ENCODE measurements around the gene POMT1. TPM values are rescaled to one million over a fixed set of nuclear protein-coding genes. Genes with fewer than 3 reads are reported as not detected.

POMT1 gene
- total RNA-seq, 2 donors from 2014 or later = 36.5 to 59.5 TPM

DNA sequence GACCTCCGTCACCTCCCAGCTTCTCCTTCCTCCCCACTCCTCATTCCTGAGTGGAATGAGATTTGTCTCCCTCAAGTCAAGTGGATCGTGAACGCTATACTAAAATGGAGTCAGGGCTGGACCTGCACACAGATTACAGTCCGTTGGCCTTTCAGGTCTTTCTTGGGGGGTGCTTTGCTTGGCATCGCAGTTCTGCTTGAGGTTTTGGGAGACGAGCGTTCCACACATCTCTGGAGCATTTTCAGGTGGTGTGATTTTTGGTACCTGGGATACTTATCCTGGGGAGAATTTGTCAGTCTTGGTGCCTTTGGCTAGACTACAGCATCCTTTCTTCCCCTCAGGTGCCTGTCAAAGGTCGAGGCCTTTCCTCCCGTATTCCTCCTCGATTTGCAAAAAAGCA lies 23.8 kb upstream of the POMT1 start:
- Histone ChIP-seq H3K9me3 (no peaks in the 10 kb centered on the region), H3K4me3 (no peak overlapping the region), H3K27me3 (replicated peaks; ENCODE audit: insufficient read depth) (no peaks in the 10 kb centered on the region), H3K36me3 (peaks cover 11 to 51% of the 10 kb centered on the region in 2 donors), H3K27ac (no peak overlapping the region), H3K4me1 (replicated peaks) (peaks cover 21% of the 10 kb centered on the region)
- no peak for TF ChIP-seq CTCF (IDR thresholded peaks at IDR 0.05)
- TF ChIP-seq POLR2A (IDR thresholded peaks at IDR 0.05) = no peak
- no peak for TF ChIP-seq POLR2AphosphoS5 (IDR thresholded peaks at IDR 0.05)
- intact Hi-C loops (cut with DNase I) = loop anchor here (5.0 to 10.0 kb wide), 2 partner anchors 82 to 124 kb away; no protein-coding TSS in a partner anchor
- WGBS = 86% methylated on average over 10 of the region's 10 CpGs
- DNase-seq (ENCODE audit: low spot score) = no peak

DNA sequence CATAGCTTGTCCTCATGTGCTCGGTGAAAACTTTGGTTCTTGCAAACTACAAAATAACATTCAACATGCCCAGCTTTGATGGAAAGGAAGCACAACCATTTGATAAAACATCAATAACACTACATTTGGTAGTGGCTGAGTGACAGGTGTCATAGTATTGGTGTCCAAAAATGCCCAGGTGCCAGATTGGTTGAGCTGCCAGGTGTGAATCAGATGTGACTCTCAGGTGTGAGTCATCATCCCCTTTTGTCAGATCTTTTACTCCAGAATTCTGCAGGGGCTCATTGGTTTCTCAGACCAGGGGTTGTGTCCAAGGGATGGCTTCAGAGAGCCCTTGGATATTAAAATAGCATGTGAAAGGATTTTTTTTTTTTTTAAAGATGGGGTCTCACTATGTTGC lies 22.5 kb upstream of the POMT1 start:
- intact Hi-C loops (cut with DNase I) = no loop called here
- no peak overlapping the region for H3K4me3 ChIP-seq
- 95% methylated on average over 1 of the region's 1 CpG for WGBS
- peaks cover 21% of the 10 kb centered on the region for H3K4me1 ChIP-seq (replicated peaks)
- no peaks in the 10 kb centered on the region for H3K9me3 ChIP-seq
- peak overlapping the region; percentile 65 to 78 for H3K27ac ChIP-seq
- H3K27me3 ChIP-seq (replicated peaks; ENCODE audit: insufficient read depth) = no peaks in the 10 kb centered on the region
- no peak for DNase-seq (ENCODE audit: low spot score)
- peaks cover 18 to 43% of the 10 kb centered on the region in 2 donors for H3K36me3 ChIP-seq
- no peak for TF ChIP-seq POLR2AphosphoS5 (IDR thresholded peaks at IDR 0.05)
- TF ChIP-seq CTCF (IDR thresholded peaks at IDR 0.05) = no peak
- TF ChIP-seq POLR2A (IDR thresholded peaks at IDR 0.05) = no peak

DNA sequence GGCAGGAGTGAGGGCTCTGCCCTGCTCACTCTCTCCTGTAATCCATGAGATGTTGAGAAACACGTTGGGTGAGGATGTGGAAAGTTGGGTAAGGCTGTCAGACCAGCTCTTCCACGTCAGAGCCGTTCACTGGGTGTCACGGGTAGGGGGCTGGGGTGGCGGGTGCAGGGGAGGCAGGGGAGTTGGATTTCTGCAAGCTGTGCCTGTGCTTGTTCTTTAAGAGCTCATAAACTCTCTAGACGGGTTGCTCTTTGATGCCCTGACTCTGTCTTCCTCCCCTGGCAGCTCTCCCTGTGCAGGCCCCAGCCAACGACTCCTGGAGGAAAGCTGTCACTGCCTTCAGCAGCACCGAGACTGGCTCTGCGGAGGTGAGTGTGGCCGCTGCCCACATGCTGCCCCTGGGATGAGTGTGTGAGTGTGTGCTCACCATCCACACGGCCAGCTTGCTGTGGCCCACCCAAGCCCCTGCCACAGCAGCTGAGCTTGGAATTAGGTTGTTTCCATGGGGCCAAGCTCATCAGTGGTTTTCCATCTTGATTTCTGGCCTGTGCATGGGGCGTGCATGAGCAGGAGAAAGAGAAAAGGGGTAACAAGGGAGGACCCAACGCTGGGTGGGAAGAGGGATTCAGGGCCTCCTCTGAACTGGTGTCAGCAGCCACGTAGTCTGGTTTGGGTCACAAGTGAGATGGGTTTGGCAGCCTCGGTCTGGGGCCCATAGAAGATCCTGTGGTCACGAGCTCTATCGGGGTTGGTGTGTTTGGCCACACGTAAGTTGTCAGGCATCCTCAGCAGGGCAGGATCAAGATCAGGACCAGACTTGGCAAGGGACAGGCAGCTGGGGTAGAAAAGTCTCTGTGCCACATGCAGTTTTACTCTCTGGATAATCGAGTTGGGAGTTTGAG lies 21.0 kb upstream of the POMT1 start:
- no peaks in the 10 kb centered on the region for H3K27me3 ChIP-seq (replicated peaks; ENCODE audit: insufficient read depth)
- WGBS = 30% methylated on average over 19 of the region's 19 CpGs
- peak overlapping the region; percentile 66 to 78 for H3K27ac ChIP-seq
- peaks cover 15 to 33% of the 10 kb centered on the region in 2 donors for H3K36me3 ChIP-seq
- H3K4me3 ChIP-seq = no peak overlapping the region
- peak; percentile 92 for TF ChIP-seq POLR2AphosphoS5 (IDR thresholded peaks at IDR 0.05)
- peak in 1 of 4 experiments; percentile 19 for TF ChIP-seq CTCF (IDR thresholded peaks at IDR 0.05)
- TF ChIP-seq POLR2A (IDR thresholded peaks at IDR 0.05) = no peak
- intact Hi-C loops (cut with DNase I) = no loop called here
- no peaks in the 10 kb centered on the region for H3K9me3 ChIP-seq
- peaks cover 21% of the 10 kb centered on the region for H3K4me1 ChIP-seq (replicated peaks)
- peak; percentile 96 for DNase-seq (ENCODE audit: low spot score)

- 64% methylated on average over 21 of the region's 24 CpGs for WGBS
- intact Hi-C loops (cut with DNase I) = no loop called here
- DNase-seq (ENCODE audit: low spot score) = no peak
- H3K27ac ChIP-seq = peak overlapping the region; percentile 66 to 78
- H3K27me3 ChIP-seq (replicated peaks; ENCODE audit: insufficient read depth) = no peaks in the 10 kb centered on the region
- peaks cover 13 to 29% of the 10 kb centered on the region in 2 donors for H3K36me3 ChIP-seq
- no peak overlapping the region for H3K4me3 ChIP-seq
- TF ChIP-seq POLR2AphosphoS5 (IDR thresholded peaks at IDR 0.05) (no peak), CTCF (IDR thresholded peaks at IDR 0.05) (no peak), POLR2A (IDR thresholded peaks at IDR 0.05) (no peak)
- H3K4me1 ChIP-seq (replicated peaks) = peaks cover 21% of the 10 kb centered on the region
- H3K9me3 ChIP-seq = no peaks in the 10 kb centered on the region
Measured at GRCh38 chr9:131482343-131483006, 20.2 kb upstream of the POMT1 start.
